Nephron (organoid): ENCODE measurements around the gene LYSET.

Source experiments
- H3K27ac Mint-ChIP-seq, 3 experiments: 2 replicates each; pipeline ENCODE4 v1.8.0; 2020; ENCODE audit warnings: mixed read lengths in 3 of 3, mild to moderate bottlenecking in 2 of 3, moderate library complexity in 1 of 3
- H3K27me3 Mint-ChIP-seq: 2 replicates; pipeline ENCODE4 v1.8.0; 2021; ENCODE audit warnings: low read depth, mild to moderate bottlenecking, moderate library complexity, mixed read lengths
- H3K36me3 Mint-ChIP-seq: 2 replicates; pipeline ENCODE4 v1.8.0; 2020; ENCODE audit warnings: low read depth, mixed read lengths
- H3K4me1 Mint-ChIP-seq: 2 replicates; pipeline ENCODE4 v1.8.0; 2020; ENCODE audit warnings: mixed read lengths
- H3K4me3 Mint-ChIP-seq, 3 experiments: 2 replicates each; pipeline ENCODE4 v1.8.0; 2020; ENCODE audit warnings: mild to moderate bottlenecking in 3 of 3, mixed read lengths in 3 of 3, moderate library complexity in 2 of 3
- H3K9me3 Mint-ChIP-seq: 2 replicates; pipeline ENCODE4 v1.8.0; 2020; ENCODE audit warnings: mixed read lengths
- CTCF ChIP-seq, 3 experiments: fragments of 200-600 bp; sonication (generic); IDR thresholded peaks; one replicate each; pipeline ENCODE4 v1.5.0; 2021; ENCODE audit warnings: antibody characterized with exemption in 3 of 3; ENCODE audit not compliant: unreplicated experiment in 3 of 3

The LYSET gene

GRCh38 chr14:93186466-93186865, 1.3 kb downstream of the LYSET start:
- no peaks in the 10 kb centered on the region for H3K27me3 Mint-ChIP-seq
- peaks cover 16% of the 10 kb centered on the region for H3K36me3 Mint-ChIP-seq
- TF ChIP-seq CTCF (IDR thresholded peaks at IDR 0.05; ENCODE audit: unreplicated experiment in 3 of 3), result no peak
- H3K27ac Mint-ChIP-seq, result peak overlapping the region; percentile 37 to 63 (median 47)
- H3K9me3 Mint-ChIP-seq, result no peaks in the 10 kb centered on the region
- H3K4me3 Mint-ChIP-seq, result peak overlapping the region; percentile 73 to 80 (median 77)
- H3K4me1 Mint-ChIP-seq, result peaks cover 19% of the 10 kb centered on the region

DNA sequence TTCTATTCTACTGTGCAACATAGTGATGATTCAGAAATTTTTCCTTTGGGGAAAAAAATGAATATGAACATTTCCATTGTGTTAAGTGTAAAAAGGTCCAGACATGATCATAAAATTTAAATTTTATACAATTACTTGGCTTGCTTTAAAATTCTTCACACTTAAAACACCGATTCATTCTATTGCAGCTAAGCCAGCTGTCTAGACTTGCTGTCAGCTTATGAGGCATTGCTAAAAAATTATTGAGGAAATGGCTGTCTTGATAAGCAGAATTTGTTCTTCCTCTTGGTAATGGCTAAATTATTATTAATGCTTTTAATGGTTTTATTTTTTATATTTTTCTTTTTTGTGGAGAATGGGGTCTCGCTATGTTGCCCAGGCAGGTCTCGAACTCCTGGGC, 1.8 kb downstream of the LYSET start:
- H3K4me1 Mint-ChIP-seq, result peaks cover 19% of the 10 kb centered on the region
- H3K36me3 Mint-ChIP-seq, result peaks cover 16% of the 10 kb centered on the region
- no peaks in the 10 kb centered on the region for H3K27me3 Mint-ChIP-seq
- peak overlapping the region in 1 of 3 experiments; percentile 77 for H3K4me3 Mint-ChIP-seq
- no peak overlapping the region for H3K27ac Mint-ChIP-seq
- TF ChIP-seq CTCF (IDR thresholded peaks at IDR 0.05; ENCODE audit: unreplicated experiment in 3 of 3), result no peak
- H3K9me3 Mint-ChIP-seq, result no peaks in the 10 kb centered on the region

DNA sequence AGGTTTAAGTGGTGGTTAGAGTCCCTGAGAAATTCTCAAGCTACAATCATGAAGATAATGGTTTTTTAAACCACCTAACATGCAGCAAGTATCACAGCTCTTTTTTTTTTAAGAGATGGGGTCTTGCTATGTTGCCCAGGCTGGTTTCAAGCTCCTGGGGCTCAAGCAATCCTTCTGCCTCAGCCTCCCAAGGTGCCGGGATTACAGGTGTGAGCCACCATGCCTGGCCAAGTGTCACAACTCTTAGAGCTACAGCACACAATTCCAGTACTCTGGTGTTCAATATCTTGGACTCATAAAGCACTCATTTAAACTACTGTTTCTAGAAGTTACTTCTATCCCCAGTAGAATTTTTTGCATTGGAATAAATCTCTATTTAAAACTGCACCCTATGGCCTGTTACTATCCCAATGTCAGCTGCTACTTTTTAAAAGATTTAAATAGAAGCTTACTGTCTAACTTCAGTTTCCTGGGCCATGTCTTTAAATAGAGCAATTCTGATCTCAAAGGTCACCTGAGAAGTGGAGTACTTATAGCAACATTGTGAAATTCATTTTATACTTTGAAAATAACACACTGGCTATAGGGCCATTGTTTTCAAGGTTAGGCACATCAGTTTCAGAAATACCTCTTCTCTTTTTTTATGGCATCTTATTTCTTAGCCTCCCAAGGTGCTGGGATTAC, 10.3 kb downstream of the LYSET start:
- peaks cover 3% of the 10 kb centered on the region for H3K36me3 Mint-ChIP-seq
- H3K27ac Mint-ChIP-seq, result no peak overlapping the region
- TF ChIP-seq CTCF (IDR thresholded peaks at IDR 0.05; ENCODE audit: unreplicated experiment in 3 of 3), result no peak
- no peaks in the 10 kb centered on the region for H3K4me1 Mint-ChIP-seq
- no peaks in the 10 kb centered on the region for H3K9me3 Mint-ChIP-seq
- no peaks in the 10 kb centered on the region for H3K27me3 Mint-ChIP-seq
- no peak overlapping the region for H3K4me3 Mint-ChIP-seq

DNA sequence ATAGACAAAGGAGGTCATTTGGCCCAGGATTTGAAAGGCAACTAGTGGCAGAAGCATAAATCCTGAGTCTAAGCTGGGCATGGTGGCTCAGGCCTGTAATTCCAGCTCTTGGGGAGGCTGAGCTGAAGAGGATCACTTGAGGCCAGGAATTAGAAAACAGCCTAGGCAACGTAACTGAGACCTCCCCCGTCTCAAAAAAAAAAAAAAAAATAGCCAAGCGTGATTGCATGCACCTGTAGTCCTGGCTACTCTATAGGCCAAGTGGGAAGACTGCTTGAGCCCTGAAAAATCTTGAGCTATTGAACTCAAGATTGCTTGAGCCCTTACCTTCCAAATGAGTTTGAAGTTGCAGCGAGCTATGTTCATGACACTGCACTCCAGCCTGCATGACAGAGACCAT, 13.9 kb downstream of the LYSET start:
- peaks cover 6% of the 10 kb centered on the region for H3K36me3 Mint-ChIP-seq
- H3K4me3 Mint-ChIP-seq, result no peak overlapping the region
- H3K9me3 Mint-ChIP-seq, result no peaks in the 10 kb centered on the region
- no peaks in the 10 kb centered on the region for H3K4me1 Mint-ChIP-seq
- H3K27me3 Mint-ChIP-seq, result no peaks in the 10 kb centered on the region
- H3K27ac Mint-ChIP-seq, result no peak overlapping the region
- no peak for TF ChIP-seq CTCF (IDR thresholded peaks at IDR 0.05; ENCODE audit: unreplicated experiment in 3 of 3)

GRCh38 chr14:93200553-93200952, 15.4 kb downstream of the LYSET start:
- no peak overlapping the region for H3K4me3 Mint-ChIP-seq
- peaks cover 10% of the 10 kb centered on the region for H3K36me3 Mint-ChIP-seq
- no peaks in the 10 kb centered on the region for H3K9me3 Mint-ChIP-seq
- no peak overlapping the region for H3K27ac Mint-ChIP-seq
- no peak for TF ChIP-seq CTCF (IDR thresholded peaks at IDR 0.05; ENCODE audit: unreplicated experiment in 3 of 3)
- H3K27me3 Mint-ChIP-seq, result no peaks in the 10 kb centered on the region
- H3K4me1 Mint-ChIP-seq, result no peaks in the 10 kb centered on the region

DNA sequence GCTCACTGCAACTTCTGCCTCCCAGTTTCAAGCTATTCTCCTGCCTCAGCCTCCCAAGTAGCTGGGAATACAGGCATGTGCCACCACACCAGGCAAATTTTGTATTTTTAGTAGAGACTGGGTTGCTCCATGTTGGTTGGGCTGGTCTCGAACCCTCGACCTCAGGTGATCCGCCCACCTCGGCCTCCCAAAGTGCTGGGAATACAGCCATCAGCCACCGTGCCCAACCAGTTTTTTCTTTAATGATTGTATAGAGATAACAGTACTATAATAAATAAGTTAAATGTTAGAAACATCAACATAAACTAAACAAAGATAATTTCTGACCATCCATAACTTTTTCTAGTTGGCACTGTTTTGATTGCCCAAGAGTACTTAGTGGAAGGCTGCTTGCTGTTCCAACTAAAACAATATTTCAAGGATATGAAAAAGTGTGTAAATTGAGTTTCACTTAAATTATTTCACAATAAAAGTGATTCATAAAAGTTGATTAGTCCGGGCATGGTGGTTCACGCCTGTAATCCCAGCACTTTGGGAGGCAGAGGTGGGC, 16.1 kb downstream of the LYSET start:
- H3K36me3 Mint-ChIP-seq, result peaks cover 10% of the 10 kb centered on the region
- H3K4me1 Mint-ChIP-seq, result peaks cover under 1% of the 10 kb centered on the region
- H3K9me3 Mint-ChIP-seq, result no peaks in the 10 kb centered on the region
- H3K4me3 Mint-ChIP-seq, result no peak overlapping the region
- H3K27me3 Mint-ChIP-seq, result no peaks in the 10 kb centered on the region
- no peak for TF ChIP-seq CTCF (IDR thresholded peaks at IDR 0.05; ENCODE audit: unreplicated experiment in 3 of 3)
- H3K27ac Mint-ChIP-seq, result no peak overlapping the region
